HEK293 (cell line): ENCODE results near the gene TFR2.

Source experiments
- CTCF ChIA-PET: fragments of 350-600 bp; formaldehyde crosslinking; extraction: SDS; loops from one replicate; lab custom pipeline; 2021; ENCODE audit warnings: antibody characterized with exemption; lab: Yijun Ruan, JAX
- POLR2A ChIA-PET: fragments of 300-600 bp; formaldehyde crosslinking; extraction: SDS; loops from one replicate; lab custom pipeline; 2020; ENCODE audit warnings: antibody characterized with exemption, inconsistent platforms; lab: Yijun Ruan, JAX
- H3K27ac ChIP-seq: fragments of 200-500 bp; sonication (Bioruptor generic); 2 replicates; pipeline ENCODE4 v1.5.1; 2014; ENCODE audit warnings: low read depth, low read length, control low read depth, inconsistent platforms; ENCODE audit errors: extremely low read depth
- H3K36me3 ChIP-seq, 2 experiments: fragments of 200-500 bp in 1 of 2; sonication (Bioruptor generic) in 1 of 2; 1 replicate in 1 of 2; 2 replicates in 1 of 2; pipeline ENCODE4 v1.5.1; 2014 to 2017; ENCODE audit warnings: inconsistent platforms in 2 of 2, low read length in 2 of 2; ENCODE audit not compliant: control insufficient read depth in 2 of 2, insufficient read depth in 1 of 2
- H3K4me1 ChIP-seq: fragments of 200-500 bp; sonication (Bioruptor generic); 2 replicates; pipeline ENCODE4 v1.5.1; 2014; ENCODE audit warnings: mild to moderate bottlenecking, low read length, inconsistent platforms; ENCODE audit not compliant: control insufficient read depth, insufficient read depth
- H3K4me3 ChIP-seq: 2 replicates; pipeline ENCODE4 v1.5.1; 2011; ENCODE audit warnings: low read depth, mild to moderate bottlenecking, control low read depth, low read length, moderate library complexity
- H3K9me3 ChIP-seq: fragments of 200-500 bp; sonication (Bioruptor generic); 2 replicates; pipeline ENCODE4 v1.5.1; 2014; ENCODE audit warnings: low read depth, low read length, inconsistent platforms; ENCODE audit not compliant: control insufficient read depth, insufficient read depth
- AEBP2 ChIP-seq: fragments of 450-650 bp; formaldehyde crosslinking; IDR thresholded peaks from 2 replicates; pipeline ENCODE4 v1.5.1; 2016; ENCODE audit warnings: missing biosample characterization, missing genetic modification characterization, borderline replicate concordance
- GLIS1 ChIP-seq: fragments of 450-650 bp; formaldehyde crosslinking; IDR thresholded peaks from 2 replicates; pipeline ENCODE4 v1.5.1; 2016; ENCODE audit warnings: missing biosample characterization, missing genetic modification characterization
- GLIS2 ChIP-seq: fragments of 450-650 bp; formaldehyde crosslinking; IDR thresholded peaks from 2 replicates; pipeline ENCODE4 v1.5.1; 2016; ENCODE audit warnings: missing biosample characterization, missing genetic modification characterization
- HIC1 ChIP-seq: fragments of 450-650 bp; formaldehyde crosslinking; IDR thresholded peaks from 2 replicates; pipeline ENCODE4 v1.5.1; 2016; ENCODE audit warnings: missing biosample characterization, missing genetic modification characterization
- KLF17 ChIP-seq: fragments of 450-650 bp; formaldehyde crosslinking; IDR thresholded peaks from 2 replicates; pipeline ENCODE4 v1.5.1; 2016; ENCODE audit warnings: missing biosample characterization, missing genetic modification characterization
- KLF8 ChIP-seq: fragments of 450-650 bp; formaldehyde crosslinking; IDR thresholded peaks from 2 replicates; pipeline ENCODE4 v1.5.1; 2016; ENCODE audit warnings: missing biosample characterization, missing genetic modification characterization
- PATZ1 ChIP-seq: fragments of 450-650 bp; formaldehyde crosslinking; IDR thresholded peaks from 2 replicates; pipeline ENCODE4 v1.5.1; 2016; ENCODE audit warnings: missing biosample characterization, missing genetic modification characterization
- PBX3 ChIP-seq: sonication (generic); formaldehyde crosslinking; IDR thresholded peaks from 2 replicates; pipeline ENCODE4 v1.8.1; 2022; ENCODE audit warnings: mild to moderate bottlenecking, moderate library complexity, missing genetic modification reagents
- PRDM10 ChIP-seq: fragments of 450-650 bp; formaldehyde crosslinking; IDR thresholded peaks from 2 replicates; pipeline ENCODE4 v1.5.1; 2016; ENCODE audit warnings: missing biosample characterization, missing genetic modification characterization
- SP2 ChIP-seq: fragments of 450-650 bp; formaldehyde crosslinking; IDR thresholded peaks from 2 replicates; pipeline ENCODE4 v1.5.1; 2016; ENCODE audit warnings: missing biosample characterization, missing genetic modification characterization
- ZBTB10 ChIP-seq: fragments of 450-650 bp; formaldehyde crosslinking; IDR thresholded peaks from 2 replicates; pipeline ENCODE4 v1.5.1; 2016; ENCODE audit warnings: missing biosample characterization, missing genetic modification characterization
- ZNF302 ChIP-seq: fragments of 450-650 bp; formaldehyde crosslinking; IDR thresholded peaks from 2 replicates; pipeline ENCODE4 v1.5.1; 2016; ENCODE audit warnings: missing biosample characterization, missing genetic modification characterization, low read depth
- ZNF362 ChIP-seq: fragments of 450-650 bp; formaldehyde crosslinking; IDR thresholded peaks from 2 replicates; pipeline ENCODE4 v1.5.1; 2016; ENCODE audit warnings: missing biosample characterization, missing genetic modification characterization
- ZNF366 ChIP-seq: fragments of 450-650 bp; formaldehyde crosslinking; conservative IDR thresholded peaks from 2 replicates; pipeline ENCODE4 v1.5.1; 2016; ENCODE audit warnings: missing biosample characterization, missing genetic modification characterization
- ZNF600 ChIP-seq: fragments of 450-650 bp; formaldehyde crosslinking; IDR thresholded peaks from 2 replicates; pipeline ENCODE4 v1.5.1; 2016; ENCODE audit warnings: missing biosample characterization, missing genetic modification characterization
- ZNF707 ChIP-seq: fragments of 450-650 bp; formaldehyde crosslinking; IDR thresholded peaks from 2 replicates; pipeline ENCODE4 v1.5.1; 2016; ENCODE audit warnings: missing biosample characterization, missing genetic modification characterization

The TFR2 gene

GRCh38 chr7:100679927-100680575 is 38.7 kb upstream of the TFR2 start (continued):
- TF ChIP-seq AEBP2 (tag by site-specific recombination) (no peak), PBX3 (CRISPR knock-in tag) (no peak), PATZ1 (tag by site-specific recombination) (peak; percentile 47), ZNF366 (tag by site-specific recombination) (0 out of 2 replicates have a peak, but pooled peaks have one; percentile 23), ZNF362 (tag by site-specific recombination) (0 out of 2 replicates have a peak, but pooled peaks have one; percentile 23), ZNF707 (no peak)

GRCh38 chr7:100679129-100679926 is 38.0 kb upstream of the TFR2 start:
- H3K36me3 ChIP-seq, result peaks cover 0 to 72% of the 10 kb centered on the region in 2 experiments; a peak in 2 of 3 replicates
- CTCF ChIA-PET, result interaction anchor here (8.4 kb wide), 1 partner anchor 12 kb away, joined by 77 read pairs; no protein-coding TSS in a partner anchor
- H3K4me3 ChIP-seq, result no peak overlapping the region
- H3K4me1 ChIP-seq, result peaks cover 6% of the 10 kb centered on the region; the same call in 1 of the 2 replicates
- peak overlapping the region; percentile 49; the same call in 1 of the 2 replicates for H3K27ac ChIP-seq
- no peaks in the 10 kb centered on the region for H3K9me3 ChIP-seq
- POLR2A ChIA-PET, result interaction anchor here (1.0 to 1.6 kb wide), 3 partner anchors 14 to 93 kb away, joined by 3 to 7 read pairs (median 3); partner anchors contain the start of genes FBXO24, LRCH4 and MOSPD3
- peak; percentile 9; the same call in 1 of the 2 replicates for TF ChIP-seq GLIS2 (tag by site-specific recombination)
- TF ChIP-seq ZNF600, result peak; percentile 76
- no peak for TF ChIP-seq KLF8
- TF ChIP-seq PRDM10 (tag by site-specific recombination), result peak; percentile 15; the same call in 1 of the 2 replicates
- TF ChIP-seq HIC1 (tag by site-specific recombination), result peak; percentile 43; the same call in 1 of the 2 replicates
- TF ChIP-seq ZNF302, result no peak
- peak; percentile 27; the same call in 1 of the 2 replicates for TF ChIP-seq ZBTB10 (tag by site-specific recombination)
- no peak; the same call in 1 of the 2 replicates for TF ChIP-seq KLF17 (tag by site-specific recombination)
- peak; percentile 64 for TF ChIP-seq SP2 (tag by site-specific recombination)
- TF ChIP-seq GLIS1, result peak; percentile 84
